Endodermal cell (in vitro differentiated cells): ENCODE results near the gene PAX5. TPM values are rescaled to one million over a fixed set of nuclear protein-coding genes. Genes with fewer than 3 reads are reported as not detected.

Experiments
- DNase-seq: peaks from one replicate; pipeline ENCODE4 v3.0.0-alpha.2; 2017
- H3K27ac ChIP-seq: 2 replicates; pipeline ENCODE4 v1.5.1; 2013; ENCODE audit warnings: mild to moderate bottlenecking, low read depth, low read length, moderate library complexity
- H3K27me3 ChIP-seq: 2 replicates; pipeline ENCODE4 v1.6.1; 2013; ENCODE audit warnings: mild to moderate bottlenecking, low read length, moderate library complexity; ENCODE audit not compliant: insufficient read depth, control insufficient read depth, poor library complexity, severe bottlenecking
- H3K36me3 ChIP-seq: 2 replicates; pipeline ENCODE4 v1.7.0; 2013; ENCODE audit warnings: mild to moderate bottlenecking, low read length, moderate library complexity; ENCODE audit not compliant: control insufficient read depth, insufficient read depth
- H3K4me1 ChIP-seq: one replicate; pipeline ENCODE4 v1.7.0; 2013; ENCODE audit warnings: low read length; ENCODE audit not compliant: control insufficient read depth, insufficient read depth
- H3K4me3 ChIP-seq: 2 replicates; pipeline ENCODE4 v1.5.1; 2013; ENCODE audit warnings: mild to moderate bottlenecking, low read length, moderate library complexity
- H3K9ac ChIP-seq: 2 replicates; pipeline ENCODE4 v1.6.1; 2013; ENCODE audit warnings: mild to moderate bottlenecking, low read length, moderate library complexity; ENCODE audit not compliant: poor library complexity, severe bottlenecking; ENCODE audit errors: extremely low read depth
- H3K9me3 ChIP-seq: 2 replicates; pipeline ENCODE4 v1.6.1; 2013; ENCODE audit warnings: mild to moderate bottlenecking, low read length, moderate library complexity; ENCODE audit not compliant: control insufficient read depth
- H3K27ac Mint-ChIP-seq: 2 replicates; pipeline ENCODE4 v1.8.0; 2020; ENCODE audit warnings: mixed read lengths
- H3K27me3 Mint-ChIP-seq: 2 replicates; pipeline ENCODE4 v1.8.0; 2021; ENCODE audit warnings: mild to moderate bottlenecking, mixed read lengths; ENCODE audit not compliant: insufficient read depth
- H3K36me3 Mint-ChIP-seq: 2 replicates; pipeline ENCODE4 v1.8.0; 2020; ENCODE audit warnings: low read depth, mixed read lengths
- H3K4me1 Mint-ChIP-seq: 2 replicates; pipeline ENCODE4 v1.8.0; 2020; ENCODE audit warnings: mixed read lengths
- H3K4me3 Mint-ChIP-seq: 2 replicates; pipeline ENCODE4 v1.8.0; 2020; ENCODE audit warnings: mild to moderate bottlenecking, moderate library complexity, mixed read lengths
- H3K9me3 Mint-ChIP-seq: 2 replicates; pipeline ENCODE4 v1.8.0; 2020; ENCODE audit warnings: mild to moderate bottlenecking, mixed read lengths
- WGBS, 2 experiments: methylation state at CpG; one replicate each; pipeline versions ENCODE4 v1.1.5 to v1.1.7; 2013; ENCODE audit warnings: missing lambda C conversion rate in 2 of 2, mixed read lengths in 1 of 2; ENCODE audit not compliant: insufficient coverage in 1 of 2, insufficient read length in 1 of 2; 5-methylcytosine and 5-hydroxymethylcytosine counted together
- total RNA-seq, 2 donors: library from RNA; stranded (reverse); fragmentation: NEBNext Ultra II Directional in 1 of 2; extraction: Animal tissue kit (Norgen Biotek cat#: 25700) in 1 of 2; gene quantifications; 2 replicates in 1 of 2; 3 replicates in 1 of 2; pipeline ENCODE4 v1.2.1, GENCODE V29; 2021
- TF ChIP-seq, protein P1 (sequence below): fragments of 200-600 bp; sonication (generic); conservative IDR thresholded peaks from 2 replicates; pipeline ENCODE4 v1.5.0; 2021; ENCODE audit warnings: antibody characterized with exemption, mild to moderate bottlenecking

The PAX5 gene
- total RNA-seq, 2 donors from 2014 or later, result 0.15 TPM; not detected in 1

DNA sequence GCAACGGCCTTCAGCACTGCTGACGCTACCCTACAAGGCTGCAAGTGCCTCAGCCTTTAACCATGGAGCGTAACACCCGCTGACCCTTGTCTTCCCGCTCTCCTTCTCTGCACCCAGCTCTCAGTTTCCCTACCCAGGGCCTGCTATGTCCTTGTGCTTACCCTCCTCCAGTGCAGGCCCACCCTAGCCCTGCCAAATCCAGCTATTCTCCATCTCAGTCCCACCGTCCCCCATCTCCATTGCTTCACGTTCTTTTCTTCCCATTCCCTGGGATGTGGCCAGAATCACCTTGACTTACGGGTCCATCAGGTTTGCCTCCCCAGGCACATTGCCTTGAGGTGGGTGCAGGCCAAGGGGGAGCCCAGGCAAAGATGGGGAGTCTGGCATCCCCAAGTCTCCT is 91.2 kb downstream of the PAX5 start:
- Histone ChIP-seq H3K27me3 (no peaks in the 10 kb centered on the region), H3K9me3 (no peaks in the 10 kb centered on the region), H3K9ac (no peak overlapping the region), H3K27ac (no peak overlapping the region), H3K36me3 (no peaks in the 10 kb centered on the region), H3K4me3 (no peak overlapping the region), H3K4me1 (no peaks in the 10 kb centered on the region)
- no peak overlapping the region for H3K4me3 Mint-ChIP-seq
- no peak overlapping the region for H3K27ac Mint-ChIP-seq
- TF ChIP-seq, protein P1, sequence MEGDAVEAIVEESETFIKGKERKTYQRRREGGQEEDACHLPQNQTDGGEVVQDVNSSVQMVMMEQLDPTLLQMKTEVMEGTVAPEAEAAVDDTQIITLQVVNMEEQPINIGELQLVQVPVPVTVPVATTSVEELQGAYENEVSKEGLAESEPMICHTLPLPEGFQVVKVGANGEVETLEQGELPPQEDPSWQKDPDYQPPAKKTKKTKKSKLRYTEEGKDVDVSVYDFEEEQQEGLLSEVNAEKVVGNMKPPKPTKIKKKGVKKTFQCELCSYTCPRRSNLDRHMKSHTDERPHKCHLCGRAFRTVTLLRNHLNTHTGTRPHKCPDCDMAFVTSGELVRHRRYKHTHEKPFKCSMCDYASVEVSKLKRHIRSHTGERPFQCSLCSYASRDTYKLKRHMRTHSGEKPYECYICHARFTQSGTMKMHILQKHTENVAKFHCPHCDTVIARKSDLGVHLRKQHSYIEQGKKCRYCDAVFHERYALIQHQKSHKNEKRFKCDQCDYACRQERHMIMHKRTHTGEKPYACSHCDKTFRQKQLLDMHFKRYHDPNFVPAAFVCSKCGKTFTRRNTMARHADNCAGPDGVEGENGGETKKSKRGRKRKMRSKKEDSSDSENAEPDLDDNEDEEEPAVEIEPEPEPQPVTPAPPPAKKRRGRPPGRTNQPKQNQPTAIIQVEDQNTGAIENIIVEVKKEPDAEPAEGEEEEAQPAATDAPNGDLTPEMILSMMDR, result no peak
- H3K4me1 Mint-ChIP-seq, result peaks cover 6% of the 10 kb centered on the region
- peaks cover 2% of the 10 kb centered on the region for H3K27me3 Mint-ChIP-seq
- WGBS, 2 experiments, result 89 to 93% methylated on average over 6 to 8 of the region's 8 CpGs
- no peaks in the 10 kb centered on the region for H3K36me3 Mint-ChIP-seq
- H3K9me3 Mint-ChIP-seq, result no peaks in the 10 kb centered on the region
- DNase-seq, result peak; percentile 29

GRCh38 chr9:36941441-36941840 is 92.6 kb downstream of the PAX5 start:
- no peaks in the 10 kb centered on the region for H3K36me3 Mint-ChIP-seq
- DNase-seq, result peak; percentile 29
- no peaks in the 10 kb centered on the region for H3K9me3 Mint-ChIP-seq
- Histone ChIP-seq H3K36me3 (no peaks in the 10 kb centered on the region), H3K4me1 (no peaks in the 10 kb centered on the region), H3K9me3 (no peaks in the 10 kb centered on the region), H3K9ac (no peak overlapping the region), H3K27me3 (no peaks in the 10 kb centered on the region), H3K27ac (no peak overlapping the region), H3K4me3 (no peak overlapping the region)
- WGBS, 2 experiments, result 94 to 100% methylated on average over 1 to 6 of the region's 6 CpGs
- no peak overlapping the region for H3K4me3 Mint-ChIP-seq
- H3K27ac Mint-ChIP-seq, result no peak overlapping the region
- peaks cover 4% of the 10 kb centered on the region for H3K27me3 Mint-ChIP-seq
- H3K4me1 Mint-ChIP-seq, result peaks cover 12% of the 10 kb centered on the region
- TF ChIP-seq, protein P1, result no peak

DNA sequence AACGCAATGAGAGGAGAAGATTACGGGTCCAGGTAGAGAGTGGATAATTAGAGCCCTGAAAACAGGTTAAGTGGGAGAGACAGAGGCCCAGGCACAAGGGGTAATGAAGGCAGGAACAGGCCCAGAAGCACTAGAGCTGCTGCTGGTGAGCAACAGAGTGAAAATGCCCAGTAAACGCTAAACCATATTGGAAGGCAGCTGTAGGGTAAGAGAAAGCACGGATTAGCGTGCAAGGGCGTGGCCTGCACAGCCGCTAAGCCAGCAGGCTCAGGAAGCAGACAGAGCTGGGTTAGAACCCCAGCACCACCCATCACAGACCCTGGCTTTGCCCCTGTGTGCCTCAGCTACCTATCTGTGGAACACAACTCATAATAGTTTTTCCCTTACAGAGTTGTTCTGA is 93.2 kb downstream of the PAX5 start:
- no peaks in the 10 kb centered on the region for H3K36me3 Mint-ChIP-seq
- no peaks in the 10 kb centered on the region for H3K4me1 ChIP-seq
- H3K27me3 ChIP-seq, result no peaks in the 10 kb centered on the region
- H3K27ac ChIP-seq, result no peak overlapping the region
- peak; percentile 30 for DNase-seq
- H3K9ac ChIP-seq, result no peak overlapping the region
- TF ChIP-seq, protein P1, result no peak
- no peaks in the 10 kb centered on the region for H3K9me3 ChIP-seq
- no peak overlapping the region for H3K27ac Mint-ChIP-seq
- WGBS, 2 experiments, result 94 to 95% methylated on average over 7 of the region's 7 CpGs
- no peak overlapping the region for H3K4me3 Mint-ChIP-seq
- peaks cover 12% of the 10 kb centered on the region for H3K4me1 Mint-ChIP-seq
- H3K36me3 ChIP-seq, result no peaks in the 10 kb centered on the region
- no peaks in the 10 kb centered on the region for H3K9me3 Mint-ChIP-seq
- no peak overlapping the region for H3K4me3 ChIP-seq
- peaks cover 4% of the 10 kb centered on the region for H3K27me3 Mint-ChIP-seq
